Endothelial cell of umbilical vein (primary cell): ENCODE data around the gene ANKMY1. TPM values are rescaled to one million over a fixed set of nuclear protein-coding genes. Genes with fewer than 3 reads are reported as not detected.

Source experiments
- BruUV-seq: library from RNA; stranded (reverse); fragments of 400-500 nt; replicated peaks from 2 replicates; lab custom pipeline; 2021; lab: Mats Ljungman, UMichigan
- CTCF ChIA-PET: fragments of 300-600, 350-600 bp; sonication (Branson Sonifier 250); formaldehyde crosslinking; loops from one replicate; lab custom pipeline; 2021; ENCODE audit warnings: antibody characterized with exemption, inconsistent platforms; lab: Charles Lee
- POLR2A ChIA-PET: fragments of 300-600, 350-600 bp; sonication (Branson Sonifier 250); formaldehyde crosslinking; loops from one replicate; lab custom pipeline; 2021; ENCODE audit warnings: antibody characterized with exemption, inconsistent platforms; lab: Charles Lee
- DNase-seq: peaks from one replicate; pipeline ENCODE4 v3.0.0-alpha.2; 2011; ENCODE audit warnings: low read depth, low spot score
- FAIRE-seq: peaks from 2 replicates; lab custom pipeline; 2011; peaks lifted over from hg19 to GRCh38; lab: Jason Lieb, UNC
- H2AFZ ChIP-seq: 2 replicates; pipeline ENCODE4 v1.6.0; 2012; ENCODE audit warnings: low read depth, low read length, control low read depth, inconsistent platforms
- H3K27ac ChIP-seq: 2 replicates; pipeline ENCODE4 v1.5.1; 2011; ENCODE audit warnings: low read depth, mild to moderate bottlenecking, control low read depth, low read length, moderate library complexity; ENCODE audit not compliant: insufficient read depth
- H3K27me3 ChIP-seq, 2 experiments: 2 replicates each; pipeline versions ENCODE4 v1.6.0 to v1.6.1; 2011; ENCODE audit warnings: low read length in 2 of 2, mixed read lengths in 1 of 2; ENCODE audit not compliant: control insufficient read depth in 2 of 2, insufficient read depth in 2 of 2
- H3K36me3 ChIP-seq, 2 experiments: 2 replicates in 1 of 2; 3 replicates in 1 of 2; pipeline ENCODE4 v1.5.1; 2011; ENCODE audit warnings: low read length in 2 of 2, mild to moderate bottlenecking in 1 of 2, moderate library complexity in 1 of 2; ENCODE audit not compliant: control insufficient read depth in 2 of 2, insufficient read depth in 2 of 2; ENCODE audit errors: extremely low read depth in 1 of 2
- H3K4me1 ChIP-seq: 3 replicates; pipeline ENCODE4 v1.5.1; 2011; ENCODE audit warnings: mild to moderate bottlenecking, low read length; ENCODE audit not compliant: control insufficient read depth, insufficient read depth; ENCODE audit errors: extremely low read depth
- H3K4me2 ChIP-seq: 2 replicates; pipeline ENCODE4 v1.6.1; 2011; ENCODE audit warnings: low read length, control low read depth, mixed read lengths; ENCODE audit not compliant: insufficient read depth
- H3K4me3 ChIP-seq, 3 experiments: fragments of 200-600 bp in 1 of 3; sonication (generic), shearing (Covaris generic) in 1 of 3; replicated peaks in 1 of 3; 2 replicates each; pipeline ENCODE4 v1.5.1; 2011 to 2016; ENCODE audit warnings: control low read depth in 3 of 3, low read length in 3 of 3, mild to moderate bottlenecking in 2 of 3, inconsistent platforms in 1 of 3, low read depth in 1 of 3, moderate library complexity in 1 of 3; ENCODE audit not compliant: insufficient read depth in 1 of 3
- H3K79me2 ChIP-seq: 2 replicates; pipeline ENCODE4 v1.6.0; 2012; ENCODE audit warnings: low read length, inconsistent platforms; ENCODE audit not compliant: control insufficient read depth, insufficient read depth
- H3K9ac ChIP-seq: replicated peaks from 2 replicates; pipeline ENCODE3; 2011; ENCODE audit warnings: low read length, control low read depth; ENCODE audit not compliant: insufficient read depth; ENCODE audit errors: extremely low read depth
- H3K9me1 ChIP-seq: replicated peaks from 3 replicates; pipeline ENCODE4 v1.6.0; 2011; ENCODE audit warnings: mild to moderate bottlenecking, low read length; ENCODE audit not compliant: control insufficient read depth, insufficient read depth; ENCODE audit errors: extremely low read depth
- H3K9me3 ChIP-seq: replicated peaks from 2 replicates; pipeline ENCODE4 v1.5.1; 2012; ENCODE audit warnings: low read length, inconsistent platforms; ENCODE audit not compliant: control insufficient read depth, insufficient read depth
- H4K20me1 ChIP-seq: replicated peaks from 2 replicates; pipeline ENCODE3; 2011; ENCODE audit warnings: mild to moderate bottlenecking, low read length; ENCODE audit not compliant: control insufficient read depth, insufficient read depth; ENCODE audit errors: extremely low read depth
- CTCF ChIP-seq, 2 donors: IDR thresholded peaks; 1 replicate in 1 of 2; 2 replicates in 1 of 2; pipeline ENCODE4 v1.5.1; 2011; ENCODE audit warnings: low read length in 2 of 2, mild to moderate bottlenecking in 2 of 2, moderate library complexity in 2 of 2, control low read depth in 1 of 2, inconsistent platforms in 1 of 2, low read depth in 1 of 2; ENCODE audit not compliant: insufficient read depth in 1 of 2; ENCODE audit errors: extremely low read depth in 1 of 2
- EZH2 ChIP-seq: IDR thresholded peaks from 2 replicates; pipeline ENCODE4 v1.6.1; 2012; ENCODE audit warnings: borderline replicate concordance, low read depth, mild to moderate bottlenecking, moderate library complexity, low read length, inconsistent platforms; ENCODE audit not compliant: severe bottlenecking
- FOS ChIP-seq: IDR thresholded peaks from 2 replicates; pipeline ENCODE4 v1.6.1; 2011; ENCODE audit warnings: mild to moderate bottlenecking, low read length, moderate library complexity, borderline replicate concordance; ENCODE audit not compliant: insufficient read depth
- GATA2 ChIP-seq: IDR thresholded peaks from 2 replicates; pipeline ENCODE4 v1.7.0; 2011; ENCODE audit warnings: low read depth, mild to moderate bottlenecking, moderate library complexity, mixed read lengths, low read length; ENCODE audit not compliant: insufficient read length, insufficient read depth
- JUN ChIP-seq: IDR thresholded peaks from 2 replicates; pipeline ENCODE4 v1.6.1; 2011; ENCODE audit warnings: borderline replicate concordance, low read depth; ENCODE audit not compliant: insufficient read length, insufficient read depth
- MAX ChIP-seq: IDR thresholded peaks from 2 replicates; pipeline ENCODE4 v1.6.1; 2011; ENCODE audit not compliant: insufficient read depth, insufficient read length
- MYC ChIP-seq: IDR thresholded peaks from one replicate; pipeline ENCODE4 v1.6.1; 2011; ENCODE audit warnings: mild to moderate bottlenecking, low read depth, low read length
- POLR2A ChIP-seq: IDR thresholded peaks from 2 replicates; pipeline ENCODE4 v1.6.1; 2012; ENCODE audit warnings: low read depth, mild to moderate bottlenecking, control low read depth, low read length
- POLR2AphosphoS5 ChIP-seq: IDR thresholded peaks from 2 replicates; pipeline ENCODE4 v1.6.1; 2012; ENCODE audit warnings: low read depth, mild to moderate bottlenecking, control low read depth, low read length, moderate library complexity; ENCODE audit not compliant: insufficient read depth
- dilution Hi-C: fragments of 300-500 bp; cut with MboI; formaldehyde crosslinking; loops from one replicate; pipeline ENCODE4 v1.15.0; 2019; ENCODE audit warnings: low sequenced_read_pairs; ENCODE audit not compliant: extremely low pct_ligation_motif_present
- intact Hi-C: fragments of 100-400 bp; cut with micrococcal nuclease; formaldehyde crosslinking; loops from one replicate; pipeline ENCODE4 v1.10.0; 2022
- polyA plus RNA-seq, 4 experiments: library from polyadenylated mRNA; depleted of rRNA in 3 of 4; stranded (reverse) in 3 of 4; unstranded in 1 of 4; fragments of >200 nt; gene quantifications; 2 replicates each; pipeline versions ENCODE4 v1.2.1 to v1.2.3, GENCODE V29; 2011 to 2012; ENCODE audit warnings: missing spikeins in 1 of 4
- total RNA-seq: library from RNA; stranded (reverse); gene quantifications from 2 replicates; pipeline ENCODE4 v1.2.3, GENCODE V29; 2021

ANKMY1 gene
- total and polyA plus RNA-seq, 2 donors (not counting 3 experiments of a cell fraction or from before 2014, with no cell fraction given): 9.0 to 16.0 TPM

- dilution Hi-C loops (no loop called here), intact Hi-C loops (loop anchor here (1.0 to 5.0 kb wide), 6 partner anchors 17 to 411 kb away; partner anchors contain the start of genes NDUFA10 and RNPEPL1)
- Histone ChIP-seq H4K20me1 (no peaks in the 10 kb centered on the region), H3K36me3 (no peaks in the 10 kb centered on the region), H3K27me3 (peaks cover 7 to 15% of the 10 kb centered on the region in 2 experiments), H3K9ac (peak overlapping the region; percentile 14), H3K4me3 (peak overlapping the region; percentile 26 to 47 (median 34)), H2AFZ (peak overlapping the region; percentile 62), H3K4me2 (peak overlapping the region; percentile 57), H3K9me1 (no peaks in the 10 kb centered on the region), H3K27ac (no peak overlapping the region), H3K4me1 (no peaks in the 10 kb centered on the region), H3K79me2 (no peaks in the 10 kb centered on the region), H3K9me3 (no peaks in the 10 kb centered on the region)
- DNase-seq (peak; percentile 22), FAIRE-seq (peak; percentile 12)
- TF ChIP-seq JUN (no peak), FOS (no peak), MAX (no peak), MYC (no peak)
- ChIA-PET CTCF (interaction anchor here (0.6 to 1.9 kb wide), 3 partner anchors 201 to 286 kb away, joined by 3 to 22 read pairs (median 7); no protein-coding TSS in a partner anchor), POLR2A (no interaction called here)
- no TSS peak for BruUV-seq
Observed at GRCh38 chr2:240435948-240436682, 121.7 kb downstream of the ANKMY1 start.

GRCh38 chr2:240435457-240435947, 122.3 kb downstream of the ANKMY1 start, which contains the start of gene GPC1:
Gene GPC1 (plus strand): TSS chr2:240435663. CDS start chr2:240435919, 256 bp downstream.
- Histone ChIP-seq H3K27me3 (peaks cover 7 to 15% of the 10 kb centered on the region in 2 experiments), H3K4me1 (no peaks in the 10 kb centered on the region), H3K9me1 (no peaks in the 10 kb centered on the region), H4K20me1 (no peaks in the 10 kb centered on the region), H3K36me3 (no peaks in the 10 kb centered on the region), H3K27ac (no peak within 1 kb of the TSS), H3K79me2 (no peaks in the 10 kb centered on the region), H3K4me3 (peak within 1 kb of the TSS; percentile 26 to 47 (median 34)), H2AFZ (peak within 1 kb of the TSS; percentile 80), H3K9ac (peak within 1 kb of the TSS; percentile 14), H3K9me3 (no peaks in the 10 kb centered on the region), H3K4me2 (peak within 1 kb of the TSS; percentile 57)
- dilution Hi-C loops (no loop called here), intact Hi-C loops (loop anchor here (1.0 to 5.0 kb wide), 6 partner anchors 18 to 410 kb away; partner anchors contain the start of genes NDUFA10 and RNPEPL1)
- TF ChIP-seq CTCF (IDR thresholded peaks at IDR 0.05; ENCODE audit: extremely low read depth in 1 of 2, insufficient read depth in 1 of 2, low read depth in 1 of 2, low read length in 2 of 2) (no peak), MAX (no peak), MYC (no peak), POLR2AphosphoS5 (no peak), EZH2 (no peak), FOS (no peak), GATA2 (no peak), POLR2A (no peak), JUN (no peak)
- no TSS peak for BruUV-seq
- POLR2A ChIA-PET: no interaction called here
- FAIRE-seq (no peak), DNase-seq (peak; percentile 12)
- CTCF ChIA-PET: interaction anchor here (1.9 kb wide), 1 partner anchor 203 kb away, joined by 22 read pairs; no protein-coding TSS in a partner anchor
